ENCODE data around the gene CAPNS1. TPM values are rescaled to one million over a fixed set of nuclear protein-coding genes. Genes with fewer than 3 reads are reported as not detected.

CAPNS1 gene
- polyA plus RNA-seq, result 1,000 to 10,000 TPM in 1 of 2 donors, 100 to 1,000 TPM in 1; 919 to 1,019 TPM

DNA sequence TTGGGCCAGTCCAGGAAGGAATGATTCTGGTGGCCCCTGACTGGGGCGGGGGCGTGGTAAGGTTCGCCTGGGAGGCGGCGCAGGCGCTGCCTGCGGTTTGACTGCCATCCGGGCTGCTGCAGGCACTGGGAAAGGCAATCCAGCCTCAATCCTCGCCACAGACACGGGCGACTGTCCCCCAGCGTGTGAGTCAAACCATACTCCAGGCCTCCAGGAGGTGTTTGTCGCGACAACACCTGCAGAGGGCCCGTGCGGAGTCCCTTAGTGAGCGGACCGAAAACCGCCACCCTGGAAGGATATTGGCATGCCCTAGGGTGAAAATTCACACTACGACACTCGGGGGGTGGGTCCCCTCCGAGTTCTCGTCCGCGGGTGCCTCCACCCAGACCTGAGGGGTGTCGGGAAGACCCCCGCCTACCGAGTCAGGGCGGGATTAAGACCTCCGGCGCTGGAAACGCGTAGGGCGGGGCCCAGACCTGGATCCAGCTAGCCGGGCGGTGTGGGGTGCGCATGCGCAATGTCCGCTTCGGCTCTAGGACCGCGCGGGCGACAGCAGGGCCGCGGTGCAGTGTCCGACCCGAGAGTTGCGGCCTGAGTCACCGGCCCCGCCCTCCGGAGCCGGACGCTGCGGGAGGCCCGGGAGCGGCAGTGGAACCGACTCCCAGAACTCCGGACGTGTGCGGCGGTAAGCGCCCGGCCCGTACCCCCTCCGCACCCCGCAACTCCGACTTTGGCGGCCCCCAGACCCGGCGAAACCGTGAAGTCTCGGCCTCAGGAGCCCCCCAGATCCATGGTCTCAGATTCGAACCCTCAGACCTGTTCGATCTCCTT lies at the start of gene CAPNS1:
Gene CAPNS1, plus strand, starts transcription at position 594 of the 831 bp plus-strand sequence. CDS start 946 bp downstream, outside the sequence.
- Histone ChIP-seq H3K9me3 (ENCODE audit: control insufficient read depth in 2 of 2, insufficient read depth in 1 of 2, low read depth in 1 of 2, low read length in 1 of 2) (no peaks in the 10 kb centered on the region), H3K36me3 (ENCODE audit: control insufficient read depth in 2 of 2, insufficient read depth in 2 of 2, low read length in 1 of 2) (peaks cover 6 to 14% of the 10 kb centered on the region in 2 donors), H3K27me3 (ENCODE audit: control insufficient read depth in 1 of 2, insufficient read depth in 2 of 2, low read length in 2 of 2) (no peaks in the 10 kb centered on the region), H3K27ac (ENCODE audit: low read depth in 2 of 2, low read length in 1 of 2) (peak within 1 kb of the TSS; percentile 99), H3K4me1 (ENCODE audit: control insufficient read depth in 2 of 2, insufficient read depth in 2 of 2, low read length in 1 of 2) (peaks cover 0 to 6% of the 10 kb centered on the region in 2 donors), H3K4me3 (ENCODE audit: low read depth in 1 of 2, low read length in 2 of 2) (peak within 1 kb of the TSS; percentile 83 to 91)
- 0 to 1% methylated on average over 75 of the region's 75 CpGs for WGBS, 2 donors

DNA sequence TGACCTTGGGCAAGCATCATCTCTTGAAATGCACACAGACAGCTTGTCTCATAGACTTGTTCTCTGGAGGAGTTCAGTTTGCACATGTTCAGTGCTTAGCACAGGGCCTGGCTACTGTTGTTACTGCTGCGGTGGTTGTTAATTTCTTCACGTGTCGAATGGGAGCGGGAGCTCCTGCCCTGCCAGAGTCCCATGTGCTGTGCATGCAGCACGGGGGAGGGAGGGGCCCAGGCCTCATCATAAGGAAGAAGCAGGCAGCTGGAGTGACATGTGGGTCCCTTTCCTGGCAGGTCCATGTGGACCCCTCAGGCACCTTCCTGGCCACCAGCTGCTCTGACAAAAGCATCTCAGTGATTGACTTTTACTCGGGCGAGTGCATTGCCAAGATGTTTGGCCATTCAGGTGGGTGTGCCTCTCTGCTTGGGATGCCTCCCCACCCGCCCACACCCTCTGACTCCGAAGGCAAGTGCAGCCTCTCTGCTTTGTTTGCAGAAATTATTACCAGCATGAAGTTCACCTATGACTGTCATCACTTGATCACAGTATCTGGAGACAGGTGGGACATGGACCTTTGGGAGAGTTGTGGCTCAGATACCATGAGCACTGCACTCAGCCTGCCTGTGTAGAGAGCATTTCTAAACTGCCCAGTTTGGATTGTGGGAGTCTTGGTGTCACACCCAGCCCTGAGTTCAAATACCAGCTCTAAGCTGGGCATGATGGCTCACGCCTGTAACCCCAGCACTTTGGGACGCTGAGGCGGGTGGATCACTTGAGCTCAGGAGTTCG lies 48.8 kb upstream of the CAPNS1 start:
- Histone ChIP-seq H3K4me1 (ENCODE audit: control insufficient read depth in 2 of 2, insufficient read depth in 2 of 2, low read length in 1 of 2) (peaks cover 0 to 3% of the 10 kb centered on the region in 2 donors), H3K36me3 (ENCODE audit: control insufficient read depth in 2 of 2, insufficient read depth in 2 of 2, low read length in 1 of 2) (no peaks in the 10 kb centered on the region), H3K4me3 (ENCODE audit: low read depth in 1 of 2, low read length in 2 of 2) (no peak overlapping the region), H3K9me3 (ENCODE audit: control insufficient read depth in 2 of 2, insufficient read depth in 1 of 2, low read depth in 1 of 2, low read length in 1 of 2) (no peaks in the 10 kb centered on the region), H3K27ac (ENCODE audit: low read depth in 2 of 2, low read length in 1 of 2) (peak overlapping the region in 1 of 2 donors; percentile 38), H3K27me3 (ENCODE audit: control insufficient read depth in 1 of 2, insufficient read depth in 2 of 2, low read length in 2 of 2) (no peaks in the 10 kb centered on the region)
- WGBS, 2 donors, result 73 to 74% methylated on average over 13 of the region's 13 CpGs

DNA sequence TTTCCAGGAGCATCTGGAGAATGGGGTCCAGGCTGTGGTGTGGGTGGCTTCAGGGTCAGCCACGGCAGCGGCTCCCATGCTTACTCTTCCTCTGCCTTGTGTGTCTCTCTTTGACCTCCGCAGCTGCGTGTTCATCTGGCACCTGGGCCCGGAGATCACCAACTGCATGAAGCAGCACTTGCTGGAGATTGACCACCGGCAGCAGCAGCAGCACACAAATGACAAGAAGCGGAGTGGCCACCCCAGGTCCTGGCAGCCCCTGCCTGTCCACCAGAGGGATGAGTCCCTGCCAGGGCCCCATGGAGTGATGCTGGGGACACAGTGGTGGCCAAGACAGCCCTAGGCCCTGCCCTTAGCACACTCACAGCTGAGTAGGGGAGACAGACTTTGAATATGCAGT lies 47.3 kb upstream of the CAPNS1 start:
- no peaks in the 10 kb centered on the region for H3K36me3 ChIP-seq (ENCODE audit: control insufficient read depth in 2 of 2, insufficient read depth in 2 of 2, low read length in 1 of 2)
- no peak overlapping the region for H3K27ac ChIP-seq (ENCODE audit: low read depth in 2 of 2, low read length in 1 of 2)
- peaks cover 0 to 3% of the 10 kb centered on the region in 2 donors for H3K4me1 ChIP-seq (ENCODE audit: control insufficient read depth in 2 of 2, insufficient read depth in 2 of 2, low read length in 1 of 2)
- H3K9me3 ChIP-seq (ENCODE audit: control insufficient read depth in 2 of 2, insufficient read depth in 1 of 2, low read depth in 1 of 2, low read length in 1 of 2), result no peaks in the 10 kb centered on the region
- H3K27me3 ChIP-seq (ENCODE audit: control insufficient read depth in 1 of 2, insufficient read depth in 2 of 2, low read length in 2 of 2), result no peaks in the 10 kb centered on the region
- no peak overlapping the region for H3K4me3 ChIP-seq (ENCODE audit: low read depth in 1 of 2, low read length in 2 of 2)
- WGBS, 2 donors, result 97 to 99% methylated on average over 7 of the region's 7 CpGs

DNA sequence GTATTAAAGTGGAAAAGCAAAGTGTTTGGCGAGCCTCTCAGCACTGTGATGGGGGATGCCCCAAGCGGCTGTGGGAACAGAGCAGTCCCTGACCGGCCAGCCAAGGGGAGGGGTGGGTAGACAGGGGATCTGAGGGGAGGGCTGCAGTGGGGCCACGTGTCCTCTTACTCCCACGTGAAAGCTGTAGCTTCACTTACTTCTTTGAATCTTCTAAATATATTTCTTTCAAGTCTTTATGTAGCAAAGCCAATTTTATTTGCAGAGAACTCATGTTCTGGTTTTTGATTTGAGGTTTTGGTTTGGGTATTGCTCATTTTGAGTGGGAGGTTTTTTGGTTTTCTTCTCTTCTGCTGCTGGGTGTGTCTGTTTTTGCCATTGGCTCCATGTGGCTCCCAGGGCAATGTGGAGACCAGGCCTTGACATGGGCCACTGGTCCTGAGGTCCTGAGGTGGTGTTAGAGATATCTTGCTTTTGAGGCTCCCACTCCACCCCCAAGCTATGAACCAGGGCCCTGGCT lies 46.7 kb upstream of the CAPNS1 start:
- Histone ChIP-seq H3K27me3 (ENCODE audit: control insufficient read depth in 1 of 2, insufficient read depth in 2 of 2, low read length in 2 of 2) (no peaks in the 10 kb centered on the region), H3K4me1 (ENCODE audit: control insufficient read depth in 2 of 2, insufficient read depth in 2 of 2, low read length in 1 of 2) (peaks cover 0 to 3% of the 10 kb centered on the region in 2 donors), H3K9me3 (ENCODE audit: control insufficient read depth in 2 of 2, insufficient read depth in 1 of 2, low read depth in 1 of 2, low read length in 1 of 2) (no peaks in the 10 kb centered on the region), H3K27ac (ENCODE audit: low read depth in 2 of 2, low read length in 1 of 2) (peak overlapping the region in 1 of 2 donors; percentile 33), H3K4me3 (ENCODE audit: low read depth in 1 of 2, low read length in 2 of 2) (no peak overlapping the region), H3K36me3 (ENCODE audit: control insufficient read depth in 2 of 2, insufficient read depth in 2 of 2, low read length in 1 of 2) (no peaks in the 10 kb centered on the region)
- 71 to 84% methylated on average over 5 of the region's 5 CpGs for WGBS, 2 donors

DNA sequence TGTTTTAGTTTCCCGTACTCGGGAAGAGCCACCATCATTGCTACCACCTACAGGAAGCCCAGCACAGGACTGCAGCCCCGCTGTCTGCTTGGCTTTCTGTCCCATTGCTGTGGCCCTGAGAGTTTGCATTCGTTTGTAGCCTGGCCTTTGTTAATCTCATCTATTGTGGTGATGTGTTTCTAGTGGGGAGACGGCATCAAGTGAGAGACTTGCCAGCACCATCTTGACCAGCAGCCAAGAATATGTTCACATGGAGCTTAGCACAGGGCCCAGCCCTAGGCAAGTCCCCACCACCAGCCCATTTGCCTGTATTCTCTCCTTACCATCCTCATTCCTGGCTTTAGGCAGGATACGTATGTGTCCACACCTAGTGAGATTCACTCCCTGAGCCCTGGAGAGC lies 46.2 kb upstream of the CAPNS1 start:
- H3K36me3 ChIP-seq (ENCODE audit: control insufficient read depth in 2 of 2, insufficient read depth in 2 of 2, low read length in 1 of 2), result no peaks in the 10 kb centered on the region
- H3K27ac ChIP-seq (ENCODE audit: low read depth in 2 of 2, low read length in 1 of 2), result peak overlapping the region in 1 of 2 donors; percentile 33
- H3K27me3 ChIP-seq (ENCODE audit: control insufficient read depth in 1 of 2, insufficient read depth in 2 of 2, low read length in 2 of 2), result no peaks in the 10 kb centered on the region
- peaks cover 0 to 3% of the 10 kb centered on the region in 2 donors for H3K4me1 ChIP-seq (ENCODE audit: control insufficient read depth in 2 of 2, insufficient read depth in 2 of 2, low read length in 1 of 2)
- H3K9me3 ChIP-seq (ENCODE audit: control insufficient read depth in 2 of 2, insufficient read depth in 1 of 2, low read depth in 1 of 2, low read length in 1 of 2), result no peaks in the 10 kb centered on the region
- 56 to 75% methylated on average over 6 of the region's 6 CpGs for whole genome bisulfite sequencing, 2 donors
- no peak overlapping the region for H3K4me3 ChIP-seq (ENCODE audit: low read depth in 1 of 2, low read length in 2 of 2)

DNA sequence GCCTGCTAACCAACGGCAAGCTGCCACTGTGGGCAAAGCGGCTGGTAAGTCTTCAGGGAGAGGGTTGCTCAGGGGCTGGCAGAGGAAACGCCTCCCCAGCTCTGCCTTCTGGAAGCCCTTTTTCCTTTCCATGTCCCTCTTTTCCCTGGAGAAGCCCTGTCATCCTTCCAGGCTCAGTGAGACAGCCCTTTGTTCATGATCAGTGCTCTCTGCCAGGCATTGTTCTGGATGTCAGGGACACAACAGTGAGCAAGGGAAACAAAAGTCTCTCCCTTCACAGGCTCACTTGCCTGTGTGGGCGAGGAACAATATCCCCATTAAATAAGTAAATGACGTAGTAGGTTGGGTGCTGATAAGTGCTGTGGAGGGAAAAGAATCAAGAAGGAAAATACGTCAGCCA lies 42.8 kb upstream of the CAPNS1 start:
- Histone ChIP-seq H3K4me3 (ENCODE audit: low read depth in 1 of 2, low read length in 2 of 2) (no peak overlapping the region), H3K27ac (ENCODE audit: low read depth in 2 of 2, low read length in 1 of 2) (no peak overlapping the region), H3K9me3 (ENCODE audit: control insufficient read depth in 2 of 2, insufficient read depth in 1 of 2, low read depth in 1 of 2, low read length in 1 of 2) (no peaks in the 10 kb centered on the region), H3K4me1 (ENCODE audit: control insufficient read depth in 2 of 2, insufficient read depth in 2 of 2, low read length in 1 of 2) (peaks cover 7 to 14% of the 10 kb centered on the region in 2 donors), H3K27me3 (ENCODE audit: control insufficient read depth in 1 of 2, insufficient read depth in 2 of 2, low read length in 2 of 2) (no peaks in the 10 kb centered on the region), H3K36me3 (ENCODE audit: control insufficient read depth in 2 of 2, insufficient read depth in 2 of 2, low read length in 1 of 2) (no peaks in the 10 kb centered on the region)
- WGBS, 2 donors, result 83 to 89% methylated on average over 6 of the region's 6 CpGs

DNA sequence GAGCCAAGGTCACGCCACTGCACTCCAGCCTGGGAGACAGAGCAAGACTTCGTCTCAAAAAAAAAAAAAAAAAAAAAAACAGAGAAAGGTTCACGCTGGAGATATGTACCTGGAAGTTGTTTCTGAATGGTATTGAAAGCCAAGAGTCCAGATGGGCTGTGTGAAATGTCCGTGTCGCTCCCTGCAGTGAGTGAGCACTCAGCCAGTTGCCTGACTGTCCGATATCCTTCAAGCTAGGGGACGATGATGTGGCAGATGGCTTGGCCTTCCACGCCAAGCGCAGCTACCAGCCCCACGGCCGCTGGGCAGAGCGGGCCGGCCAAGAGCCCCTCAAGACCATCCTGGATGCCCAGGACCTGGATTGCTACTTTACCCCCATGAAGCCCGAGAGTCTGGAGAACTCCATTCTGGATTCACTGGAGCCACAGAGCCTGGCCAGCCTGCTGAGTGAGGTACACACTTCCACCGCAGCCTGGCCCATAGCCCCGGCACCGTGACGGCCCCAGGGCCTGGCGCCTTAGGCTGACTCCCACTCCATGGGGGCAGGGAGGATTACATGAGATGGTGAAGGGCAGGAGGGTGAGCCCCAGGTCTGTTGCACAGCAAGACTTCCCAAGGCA lies 40.6 kb upstream of the CAPNS1 start:
- no peak overlapping the region for H3K4me3 ChIP-seq (ENCODE audit: low read depth in 1 of 2, low read length in 2 of 2)
- no peaks in the 10 kb centered on the region for H3K9me3 ChIP-seq (ENCODE audit: control insufficient read depth in 2 of 2, insufficient read depth in 1 of 2, low read depth in 1 of 2, low read length in 1 of 2)
- no peaks in the 10 kb centered on the region for H3K27me3 ChIP-seq (ENCODE audit: control insufficient read depth in 1 of 2, insufficient read depth in 2 of 2, low read length in 2 of 2)
- H3K27ac ChIP-seq (ENCODE audit: low read depth in 2 of 2, low read length in 1 of 2), result no peak overlapping the region
- 87% methylated on average over 19 of the region's 19 CpGs for WGBS, 2 donors
- H3K4me1 ChIP-seq (ENCODE audit: control insufficient read depth in 2 of 2, insufficient read depth in 2 of 2, low read length in 1 of 2), result peaks cover 4 to 18% of the 10 kb centered on the region in 2 donors
- H3K36me3 ChIP-seq (ENCODE audit: control insufficient read depth in 2 of 2, insufficient read depth in 2 of 2, low read length in 1 of 2), result no peaks in the 10 kb centered on the region

DNA sequence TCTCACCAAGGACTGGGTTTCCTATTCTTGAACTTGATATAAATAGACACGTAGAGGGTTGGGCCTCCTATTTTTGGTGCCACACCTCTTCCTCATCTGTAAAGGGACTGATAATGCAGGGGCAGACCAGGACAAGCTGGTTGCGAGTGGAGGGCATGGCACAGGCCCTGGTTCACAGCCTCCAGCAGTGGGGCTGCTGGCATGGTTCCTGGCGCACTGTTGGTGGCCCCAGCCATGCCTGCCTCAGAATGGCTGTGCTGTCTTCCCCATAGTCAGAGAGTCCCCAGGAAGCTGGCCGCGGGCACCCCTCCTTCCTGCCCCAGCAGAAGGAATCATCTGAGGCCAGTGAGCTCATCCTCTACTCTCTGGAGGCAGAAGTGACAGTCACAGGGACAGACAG lies 39.4 kb upstream of the CAPNS1 start:
- peak overlapping the region in 1 of 2 donors; percentile 50 for H3K27ac ChIP-seq (ENCODE audit: low read depth in 2 of 2, low read length in 1 of 2)
- WGBS, 2 donors, result 66 to 78% methylated on average over 5 of the region's 5 CpGs

More for the DNA sequence above, 39.4 kb upstream of the CAPNS1 start:
- H3K9me3 ChIP-seq (ENCODE audit: control insufficient read depth in 2 of 2, insufficient read depth in 1 of 2, low read depth in 1 of 2, low read length in 1 of 2), result peaks cover 0 to 2% of the 10 kb centered on the region in 2 donors
- H3K4me1 ChIP-seq (ENCODE audit: control insufficient read depth in 2 of 2, insufficient read depth in 2 of 2, low read length in 1 of 2), result peaks cover 7 to 22% of the 10 kb centered on the region in 2 donors
- no peaks in the 10 kb centered on the region for H3K27me3 ChIP-seq (ENCODE audit: control insufficient read depth in 1 of 2, insufficient read depth in 2 of 2, low read length in 2 of 2)
- H3K36me3 ChIP-seq (ENCODE audit: control insufficient read depth in 2 of 2, insufficient read depth in 2 of 2, low read length in 1 of 2), result peaks cover 0 to 4% of the 10 kb centered on the region in 2 donors
- H3K4me3 ChIP-seq (ENCODE audit: low read depth in 1 of 2, low read length in 2 of 2), result no peak overlapping the region

Measured in esophagus (tissue), 2 donors.